Measurements from ENCODE around the gene SEPHS1.

DNA sequence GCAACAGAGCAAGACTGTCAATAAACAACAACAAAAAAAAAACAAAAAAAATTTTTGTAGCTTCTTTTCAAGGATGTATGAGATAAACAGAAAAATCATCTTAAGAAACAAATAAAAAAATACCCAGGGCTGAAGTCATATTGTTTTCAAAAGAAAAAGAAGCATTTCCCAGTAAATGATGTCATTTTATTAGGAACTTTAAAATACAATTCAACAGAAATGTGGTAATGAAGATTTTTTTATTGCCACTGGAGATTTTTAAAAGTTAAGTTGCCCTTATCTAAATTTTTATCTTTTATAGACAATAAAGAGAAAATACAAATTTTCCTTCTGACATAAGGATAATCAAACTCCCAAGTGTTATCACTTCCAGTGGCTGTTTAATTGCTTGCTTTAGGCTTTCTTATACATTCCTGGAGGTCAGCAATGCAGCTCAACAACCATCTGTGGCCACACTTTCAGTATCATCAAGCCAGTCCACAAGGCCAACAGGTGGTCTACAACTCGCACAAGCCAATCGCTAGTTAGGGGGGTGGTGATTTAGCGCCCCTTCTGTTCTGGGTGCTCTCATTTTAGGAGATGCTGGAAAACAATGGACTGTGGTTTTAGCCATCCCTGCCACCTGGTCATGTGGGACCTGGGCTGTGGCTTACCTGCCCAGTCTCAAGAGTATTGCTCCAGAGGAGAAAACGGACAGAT, 10.8 kb downstream of the SEPHS1 start:
- no peak for TF ChIP-seq POLR2AphosphoS5 (IDR thresholded peaks at IDR 0.05; ENCODE audit: low read depth, low read length)
- TF ChIP-seq SIN3A (IDR thresholded peaks at IDR 0.05; ENCODE audit: borderline replicate concordance, insufficient read depth, low read length): no peak
- TF ChIP-seq, protein P1, sequence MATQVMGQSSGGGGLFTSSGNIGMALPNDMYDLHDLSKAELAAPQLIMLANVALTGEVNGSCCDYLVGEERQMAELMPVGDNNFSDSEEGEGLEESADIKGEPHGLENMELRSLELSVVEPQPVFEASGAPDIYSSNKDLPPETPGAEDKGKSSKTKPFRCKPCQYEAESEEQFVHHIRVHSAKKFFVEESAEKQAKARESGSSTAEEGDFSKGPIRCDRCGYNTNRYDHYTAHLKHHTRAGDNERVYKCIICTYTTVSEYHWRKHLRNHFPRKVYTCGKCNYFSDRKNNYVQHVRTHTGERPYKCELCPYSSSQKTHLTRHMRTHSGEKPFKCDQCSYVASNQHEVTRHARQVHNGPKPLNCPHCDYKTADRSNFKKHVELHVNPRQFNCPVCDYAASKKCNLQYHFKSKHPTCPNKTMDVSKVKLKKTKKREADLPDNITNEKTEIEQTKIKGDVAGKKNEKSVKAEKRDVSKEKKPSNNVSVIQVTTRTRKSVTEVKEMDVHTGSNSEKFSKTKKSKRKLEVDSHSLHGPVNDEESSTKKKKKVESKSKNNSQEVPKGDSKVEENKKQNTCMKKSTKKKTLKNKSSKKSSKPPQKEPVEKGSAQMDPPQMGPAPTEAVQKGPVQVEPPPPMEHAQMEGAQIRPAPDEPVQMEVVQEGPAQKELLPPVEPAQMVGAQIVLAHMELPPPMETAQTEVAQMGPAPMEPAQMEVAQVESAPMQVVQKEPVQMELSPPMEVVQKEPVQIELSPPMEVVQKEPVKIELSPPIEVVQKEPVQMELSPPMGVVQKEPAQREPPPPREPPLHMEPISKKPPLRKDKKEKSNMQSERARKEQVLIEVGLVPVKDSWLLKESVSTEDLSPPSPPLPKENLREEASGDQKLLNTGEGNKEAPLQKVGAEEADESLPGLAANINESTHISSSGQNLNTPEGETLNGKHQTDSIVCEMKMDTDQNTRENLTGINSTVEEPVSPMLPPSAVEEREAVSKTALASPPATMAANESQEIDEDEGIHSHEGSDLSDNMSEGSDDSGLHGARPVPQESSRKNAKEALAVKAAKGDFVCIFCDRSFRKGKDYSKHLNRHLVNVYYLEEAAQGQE (IDR thresholded peaks at IDR 0.05; ENCODE audit: insufficient read depth in 1 of 2, low read depth in 2 of 2, low read length in 2 of 2): no peak
- TF ChIP-seq TAF1 (IDR thresholded peaks at IDR 0.05; ENCODE audit: borderline replicate concordance, insufficient read depth, low read length): no peak
